SU-DHL-6 (cell line): ENCODE results near the gene UROS.

Experiments used
- CTCF ChIP-seq: fragments of 200-600 bp; sonication (generic); IDR thresholded peaks from one replicate; pipeline ENCODE4 v1.5.1; 2017; ENCODE audit warnings: antibody characterized with exemption, mild to moderate bottlenecking, low read length, moderate library complexity; ENCODE audit not compliant: insufficient read depth, poor library complexity, severe bottlenecking
- EZH2phosphoT487 ChIP-seq: fragments of 200-600 bp; sonication (generic), shearing (Covaris generic); conservative IDR thresholded peaks from 2 replicates; pipeline ENCODE4 v1.6.1; 2018; ENCODE audit warnings: mild to moderate bottlenecking, antibody characterized with exemption, low read length, moderate library complexity, mixed read lengths

- TF ChIP-seq CTCF (no peak), EZH2phosphoT487 (no peak)
These were observed 1.7 kb upstream of the UROS start for GRCh38 chr10:125824736-125825135.
